Cerebellar nuclear complex (tissue), 1 donor: ENCODE measurements around the gene ZNF521.

ENCODE experiments used
- DNase-seq, 2 experiments: peaks; one replicate each; lab custom pipeline; 2025; lab: John Stamatoyannopoulos, UW

ZNF521 gene

DNA sequence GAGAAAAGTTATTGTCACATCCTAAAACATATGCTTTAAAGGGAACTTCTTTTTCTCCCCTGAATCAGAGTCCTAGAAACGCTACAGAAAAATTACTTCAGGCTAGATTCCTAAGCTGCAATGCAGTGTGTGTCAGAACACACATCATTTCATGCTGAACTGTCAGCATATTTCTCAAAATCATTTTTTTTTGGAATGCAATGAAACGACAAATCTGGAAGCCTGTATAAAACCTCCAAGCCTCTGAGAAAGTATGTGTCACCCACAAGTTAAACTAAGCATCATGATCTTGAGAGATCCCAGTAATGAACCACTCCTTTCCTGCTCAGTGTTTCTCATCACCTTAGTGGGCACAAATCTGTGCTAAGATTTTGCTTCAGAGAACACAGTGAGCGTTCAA, 276.2 kb downstream of the ZNF521 start:
- DNase-seq, result no peak

GRCh38 chr18:25075331-25075730, 276.6 kb downstream of the ZNF521 start:
- DNase-seq, result no peak

DNA sequence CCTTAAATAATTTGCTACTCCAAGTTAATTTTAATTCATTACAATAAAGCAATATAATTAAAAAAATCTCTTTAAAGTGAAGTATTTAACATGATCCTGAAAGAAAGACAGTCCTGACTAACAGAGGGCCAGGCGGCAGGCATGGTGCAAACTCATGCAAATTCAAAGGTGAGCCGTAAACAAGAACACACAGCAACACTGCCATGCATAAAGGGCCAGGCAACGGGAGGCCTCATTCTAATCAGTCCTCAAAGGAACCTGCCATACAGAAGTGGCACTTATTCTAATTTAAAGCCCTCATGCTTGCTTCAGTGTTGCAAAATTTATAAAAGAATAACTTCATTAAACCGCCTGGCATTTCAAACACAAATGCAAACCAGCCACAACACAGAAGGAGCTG, 277.0 kb downstream of the ZNF521 start:
- DNase-seq, result no peak

- no peak for DNase-seq
Observed at GRCh38 chr18:25072205-25072604, 279.8 kb downstream of the ZNF521 start.

DNA sequence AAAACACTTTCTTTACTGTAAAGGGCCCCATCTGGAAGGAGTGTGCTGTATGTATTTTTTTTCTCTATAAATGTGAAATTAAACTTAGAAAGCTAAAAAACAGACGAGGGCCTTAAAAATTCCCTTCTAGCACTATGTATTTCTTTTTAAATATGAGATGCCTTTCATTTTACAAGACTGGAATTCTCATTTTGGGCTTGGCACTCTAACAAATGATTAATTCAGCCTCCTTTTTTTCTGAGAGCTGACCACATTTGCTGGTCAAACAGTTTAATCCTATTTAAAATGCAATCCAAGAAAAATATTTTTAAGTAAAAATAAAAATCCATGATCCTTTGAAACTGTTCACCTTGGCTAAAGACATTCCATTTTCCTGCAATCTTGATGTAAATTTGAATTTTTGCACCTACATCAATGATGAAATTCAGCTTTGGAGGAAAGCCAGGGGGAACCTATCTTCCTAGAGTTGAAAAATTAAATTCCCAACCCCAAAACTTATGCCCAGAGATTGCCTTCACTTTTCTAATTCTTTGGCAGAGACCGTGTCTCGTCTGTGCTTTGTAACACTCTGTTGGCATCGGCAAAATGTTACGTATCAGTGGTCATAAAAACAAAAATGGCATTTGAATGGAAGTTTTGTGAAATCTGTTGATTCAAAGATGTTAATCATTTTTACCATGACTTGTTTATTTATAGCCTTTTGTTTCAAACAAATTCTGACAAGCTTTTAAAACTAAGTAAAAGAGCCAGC, 284.5 kb downstream of the ZNF521 start:
- no peak for DNase-seq

GRCh38 chr18:25066516-25066915, 285.4 kb downstream of the ZNF521 start:
- DNase-seq, result peak; percentile 15 to 53

DNA sequence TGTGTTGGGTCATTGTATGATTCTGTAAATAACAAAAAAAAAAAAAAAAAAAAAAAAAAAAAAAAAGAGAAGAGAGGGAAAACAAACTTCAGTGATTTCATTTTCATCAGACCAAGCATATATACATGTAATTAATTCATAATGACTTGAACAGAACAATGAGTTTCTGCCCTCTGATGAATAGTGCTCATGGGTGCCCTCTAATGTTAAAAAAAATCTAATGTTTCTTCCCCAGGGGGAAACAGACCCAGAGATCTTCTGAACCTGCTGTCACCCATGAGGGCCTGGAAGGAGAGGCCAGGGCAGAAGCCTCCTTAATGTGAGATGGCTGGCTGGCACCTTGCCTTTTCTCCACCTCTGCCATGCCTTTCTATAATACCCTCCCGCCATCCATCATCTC, 289.2 kb downstream of the ZNF521 start:
- DNase-seq, result no peak

- no peak for DNase-seq
Observed at GRCh38 chr18:25061395-25061794, 290.6 kb downstream of the ZNF521 start.

DNA sequence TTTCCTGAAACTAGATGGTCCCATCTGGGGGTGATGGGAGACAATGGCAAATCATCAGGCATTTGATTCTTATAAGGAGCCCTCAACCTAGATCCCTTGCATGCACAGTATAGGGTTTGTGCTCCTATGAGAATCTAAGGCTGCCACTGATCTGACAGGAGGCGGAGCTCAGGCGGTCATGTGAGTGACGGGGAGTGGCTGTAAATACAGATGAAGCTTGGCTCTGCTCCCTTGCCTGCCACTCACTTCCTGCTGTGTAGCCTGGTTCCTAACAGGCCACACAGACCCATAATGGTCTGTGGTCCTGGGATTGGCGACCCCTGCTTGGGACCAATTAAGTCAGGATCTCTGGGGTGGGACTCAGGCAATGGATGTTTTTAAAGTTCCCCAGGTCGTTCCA, 293.4 kb downstream of the ZNF521 start:
- DNase-seq, result no peak

DNA sequence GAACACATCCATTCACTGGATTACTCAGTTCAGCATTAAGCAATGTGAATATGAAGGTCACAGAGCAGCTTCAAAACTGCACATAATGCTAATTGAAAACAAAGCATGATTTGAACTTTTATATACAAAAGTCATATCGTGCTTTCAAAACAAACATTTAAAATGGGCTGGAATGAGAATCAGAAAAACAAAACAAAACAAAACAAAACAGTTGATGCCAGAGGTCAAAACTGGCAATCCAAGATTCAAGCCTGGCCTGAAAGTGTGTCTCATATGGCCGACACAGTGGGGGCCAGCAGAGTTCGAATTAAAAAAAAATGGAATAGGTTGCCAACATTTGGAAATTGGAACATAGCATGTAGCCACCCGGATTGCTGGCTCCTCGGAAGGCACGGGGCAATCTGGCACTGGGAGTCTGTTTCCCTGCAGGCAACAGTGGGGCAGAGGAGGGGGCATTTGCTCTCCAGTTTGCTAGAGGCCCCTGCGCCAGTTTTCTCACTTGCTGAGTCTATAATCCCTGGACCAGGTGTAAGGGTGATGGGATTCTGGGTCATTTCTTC, 294.4 kb downstream of the ZNF521 start:
- DNase-seq, result peak; percentile 61 to 70

- no peak for DNase-seq
Observed at GRCh38 chr18:25056429-25056828, 295.5 kb downstream of the ZNF521 start.

DNA sequence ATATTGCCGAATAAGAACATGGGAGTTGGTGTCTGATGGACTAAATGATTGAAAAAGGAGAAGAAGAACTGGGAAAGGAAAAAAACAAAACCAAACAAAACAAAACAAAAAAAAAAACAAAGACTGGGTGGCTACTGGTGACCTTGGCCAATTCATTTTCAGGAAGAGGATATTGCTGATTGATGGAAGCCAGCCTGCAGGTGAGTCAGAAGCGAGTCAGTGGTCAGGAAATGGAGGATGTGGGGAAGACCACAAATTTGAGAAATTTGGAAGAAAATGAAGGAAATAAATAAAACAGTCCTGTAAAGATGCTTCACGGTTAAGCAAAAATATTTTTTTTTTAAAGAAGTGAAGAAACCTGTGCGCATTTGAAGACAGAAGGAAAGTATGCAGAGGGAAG, 296.9 kb downstream of the ZNF521 start:
- no peak for DNase-seq

DNA sequence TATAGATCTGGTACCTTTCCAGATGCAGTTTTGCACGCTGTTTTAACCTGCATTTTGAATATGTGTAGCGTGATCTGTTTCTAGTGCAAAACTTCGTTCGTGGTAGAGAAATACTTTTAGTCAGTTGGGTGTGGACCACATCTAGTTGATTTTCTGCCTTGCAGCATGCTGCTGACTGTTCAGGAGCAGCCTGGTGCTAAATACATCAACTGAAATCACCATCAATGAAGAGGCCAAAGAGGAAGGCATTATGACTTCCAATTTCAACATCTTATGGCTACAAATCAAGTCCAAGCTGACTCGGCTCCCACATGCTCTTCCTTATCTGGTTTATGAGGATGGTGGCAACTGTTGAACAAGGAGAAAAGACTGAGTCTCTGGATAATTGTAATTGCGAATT, 298.5 kb downstream of the ZNF521 start:
- DNase-seq, result no peak

- DNase-seq, result no peak
Observed at GRCh38 chr18:25052511-25052921, 299.4 kb downstream of the ZNF521 start.

DNA sequence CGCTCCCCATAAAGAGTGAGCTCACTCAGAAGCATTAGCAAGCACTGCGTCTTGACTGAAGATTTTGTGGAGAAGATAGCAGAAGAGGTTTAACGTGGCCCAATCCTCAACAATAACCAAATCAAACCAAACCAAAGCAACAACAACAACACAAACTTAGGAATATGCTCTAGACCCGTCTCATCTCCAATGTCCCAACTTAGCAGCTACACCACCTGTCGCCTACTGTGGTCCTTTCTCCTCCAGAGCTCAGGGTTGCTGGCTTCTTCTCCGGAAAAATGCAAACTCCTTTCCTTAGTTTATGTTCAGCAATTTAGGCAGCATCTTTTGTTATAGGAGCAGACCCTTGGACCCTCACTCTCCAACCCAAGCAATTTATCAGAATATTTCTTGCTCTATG, 301.4 kb downstream of the ZNF521 start:
- no peak for DNase-seq

DNA sequence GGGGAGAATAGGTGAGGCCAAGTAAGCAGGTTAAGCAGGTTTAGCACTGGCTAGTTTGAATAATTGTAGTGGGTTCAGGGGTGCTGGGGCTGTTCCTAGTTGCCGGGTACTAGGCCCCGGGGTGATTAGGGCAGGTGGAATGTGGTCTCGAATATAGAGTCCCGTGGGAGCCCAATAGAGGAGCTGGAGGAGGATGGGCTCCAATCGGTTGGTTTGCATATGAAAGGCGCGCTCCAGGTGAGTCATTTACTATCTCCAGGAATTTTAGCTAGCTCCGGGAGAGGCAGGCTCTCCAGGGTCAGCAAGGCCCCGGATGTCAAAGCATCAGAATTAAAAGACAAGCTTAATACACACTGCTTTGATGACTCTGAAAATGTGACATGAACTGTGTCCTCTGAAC, 304.0 kb downstream of the ZNF521 start:
- DNase-seq, result no peak

DNA sequence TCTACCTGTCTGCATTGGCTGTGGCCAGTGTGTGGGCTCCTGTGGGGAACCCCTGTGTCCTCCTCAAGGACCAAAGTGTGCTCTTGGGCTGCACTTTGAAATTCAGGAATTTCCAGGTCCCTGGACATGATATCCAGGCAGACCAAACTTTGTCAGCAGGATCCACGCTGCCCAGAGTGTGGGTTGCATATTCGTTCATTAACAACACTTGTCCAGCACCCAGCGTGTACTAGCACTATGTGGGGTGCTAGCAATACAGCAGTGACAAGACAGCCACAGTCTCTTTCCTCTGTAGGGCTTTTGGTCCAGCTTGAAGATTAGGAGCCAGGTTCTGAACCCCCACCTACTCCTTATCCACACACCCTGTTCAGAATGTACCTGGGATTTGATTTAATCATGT, 304.5 kb downstream of the ZNF521 start:
- DNase-seq, result no peak

DNA sequence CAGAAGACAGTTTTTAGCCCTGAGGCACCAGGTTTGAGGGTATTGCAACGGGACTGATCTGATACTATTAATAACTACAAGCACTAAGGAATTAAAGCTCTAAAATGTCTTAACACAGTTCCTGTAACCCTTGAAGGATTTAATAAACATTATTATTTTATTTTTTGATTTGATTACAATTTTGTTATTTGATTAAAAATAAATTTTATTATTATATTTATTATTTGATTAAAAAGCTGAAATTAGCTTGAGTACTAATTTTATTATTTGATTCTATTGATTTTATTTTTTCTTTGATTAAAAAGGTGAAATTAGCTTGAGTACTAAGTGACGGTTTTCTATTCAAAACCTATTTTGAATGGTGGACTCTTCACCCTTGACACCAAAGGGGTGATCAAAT, 307.3 kb downstream of the ZNF521 start:
- DNase-seq, result no peak

DNA sequence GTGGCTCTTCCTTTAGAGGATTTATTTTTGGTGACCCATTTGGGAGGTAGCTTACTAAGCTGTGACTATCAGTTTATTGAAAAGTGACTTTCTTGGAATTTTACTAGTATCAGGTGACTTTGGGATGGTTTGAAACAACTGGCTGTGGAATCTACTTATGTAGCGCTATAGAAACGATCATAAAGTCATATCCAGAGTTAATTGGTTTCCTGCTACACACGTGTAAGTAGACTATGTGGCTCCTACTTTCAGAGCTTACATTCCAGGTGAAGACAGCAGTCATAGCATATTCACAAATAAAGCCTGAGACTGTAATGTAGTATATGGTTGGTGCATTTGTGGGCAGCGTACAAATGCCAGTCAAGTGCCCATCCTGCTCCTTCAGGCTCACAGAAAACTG, 308.9 kb downstream of the ZNF521 start:
- no peak for DNase-seq

GRCh38 chr18:25042641-25043051, 309.3 kb downstream of the ZNF521 start:
- peak in 1 of 2 experiments; percentile 72 for DNase-seq

DNA sequence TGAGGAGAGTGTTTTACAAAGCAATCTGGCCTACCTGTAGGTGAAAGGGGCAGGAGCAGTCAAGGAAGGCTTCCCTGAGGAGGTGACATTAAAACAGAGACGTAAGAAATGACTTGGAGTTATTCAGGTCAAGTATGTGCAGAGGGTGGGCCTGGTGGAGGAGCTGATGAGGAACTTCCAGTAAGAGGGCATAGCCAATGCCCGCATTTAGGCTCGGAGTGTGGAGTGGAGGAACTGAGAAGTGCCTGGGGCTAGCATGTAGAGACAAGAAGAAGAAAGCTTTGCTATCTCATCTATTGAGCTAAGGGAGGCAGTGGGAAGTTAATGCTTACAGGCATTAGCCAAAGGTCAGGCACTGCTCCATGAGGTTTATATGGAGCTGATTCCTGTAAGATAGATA, 312.2 kb downstream of the ZNF521 start:
- DNase-seq, result no peak

GRCh38 chr18:25038261-25038660, 313.7 kb downstream of the ZNF521 start:
- no peak for DNase-seq

DNA sequence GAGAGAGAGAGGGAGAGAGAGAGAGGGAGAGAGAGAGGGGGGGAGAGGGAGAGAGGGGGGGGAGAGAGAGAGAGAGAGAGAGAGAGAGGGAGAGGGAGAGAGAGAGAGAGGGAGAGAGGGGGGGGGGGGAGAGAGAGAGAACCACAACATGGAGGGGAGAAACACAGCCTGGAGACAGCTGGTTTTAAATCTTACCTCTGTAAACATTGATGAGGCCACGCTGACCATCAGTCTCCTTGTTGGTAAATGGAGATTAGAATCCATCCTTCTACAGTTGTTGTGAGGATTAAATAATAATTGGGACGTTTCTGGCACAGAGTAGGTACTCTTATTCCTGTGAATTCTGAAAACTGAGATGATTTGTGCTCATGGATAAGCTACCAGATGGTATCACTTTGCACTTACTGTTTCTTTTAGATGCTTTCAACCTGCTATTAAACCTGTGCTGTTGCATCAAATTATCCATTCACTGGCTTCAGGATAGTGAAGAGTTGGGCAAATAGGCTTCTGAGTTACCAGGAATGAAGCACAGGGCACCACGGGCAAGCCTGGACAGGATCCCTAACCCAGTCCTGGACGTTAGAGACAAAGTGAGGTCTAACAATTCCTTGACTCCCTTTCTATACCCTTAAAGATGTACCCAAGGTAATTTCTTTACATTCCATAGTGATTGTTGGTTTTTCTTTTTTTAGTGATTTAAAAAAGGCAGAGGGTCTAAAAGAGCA, 318.1 kb downstream of the ZNF521 start:
- no peak for DNase-seq
